Adrenal gland (tissue), 12 donors: ENCODE data around the gene SEZ6. TPM values are rescaled to one million over a fixed set of nuclear protein-coding genes. Genes with fewer than 3 reads are reported as not detected.

ENCODE experiments used
- DNase-seq, 7 donors: peaks; one replicate each; pipeline ENCODE4 v3.0.0-alpha.2; 2019 to 2020
- H3K27ac ChIP-seq, 5 donors: fragments of 200-600 bp; sonication (generic) in 4 of 5; 1 replicate in 3 of 5; 2 replicates in 2 of 5; pipeline versions ENCODE4 v1.5.1 to v1.8.0; 2016 to 2020; ENCODE audit warnings: mild to moderate bottlenecking in 1 of 5
- H3K27me3 ChIP-seq: fragments of 200-600 bp; 2 replicates; pipeline ENCODE4 v1.8.0; 2021
- H3K36me3 ChIP-seq, 2 donors: fragments of 200-600 bp; replicated peaks in 1 of 2; 1 replicate in 1 of 2; 2 replicates in 1 of 2; pipeline versions ENCODE4 v1.5.1 to v1.8.0; 2018 to 2022
- H3K4me1 ChIP-seq, 2 donors: fragments of 200-600 bp; replicated peaks in 1 of 2; 1 replicate in 1 of 2; 2 replicates in 1 of 2; pipeline versions ENCODE4 v1.5.1 to v1.8.0; 2018 to 2021
- H3K4me3 ChIP-seq, 4 donors: fragments of 200-600 bp; sonication (generic) in 3 of 4; one replicate each; pipeline ENCODE4 v1.5.1; 2016 to 2018
- H3K9me3 ChIP-seq, 3 donors: fragments of 200-600 bp; sonication (generic) in 1 of 3; replicated peaks in 1 of 3; 1 replicate in 2 of 3; 2 replicates in 1 of 3; pipeline versions ENCODE4 v1.5.1 to v1.8.0; 2016 to 2021
- CTCF ChIP-seq, 6 experiments: fragments of 450-650 bp in 4 of 6; fragments of 200-600 bp in 2 of 6; sonication (generic) in 1 of 6; IDR thresholded peaks; 1 replicate in 5 of 6; 2 replicates in 1 of 6; pipeline versions ENCODE4 v1.5.1 to v1.8.0; 2016 to 2021; ENCODE audit warnings: antibody characterized with exemption in 6 of 6, mild to moderate bottlenecking in 2 of 6, moderate library complexity in 1 of 6
- POLR2A ChIP-seq, 2 donors: fragments of 450-650 bp; IDR thresholded peaks; one replicate each; pipeline ENCODE4 v1.6.1; 2017; ENCODE audit warnings: antibody characterized with exemption in 2 of 2, mild to moderate bottlenecking in 2 of 2, moderate library complexity in 1 of 2
- WGBS, 4 donors: extraction: QIAGEN DNeasy Blood & Tissue Kit in 2 of 4; methylation state at CpG; one replicate each; pipeline versions ENCODE4 v1.1.5 to v1.1.7; 2013 to 2017; 5-methylcytosine and 5-hydroxymethylcytosine counted together
- intact Hi-C, 2 donors: fragments of 100-400 bp; cut with DNase I; formaldehyde crosslinking; loops; one replicate each; pipeline versions ENCODE4 v1.14.1 to v1.15.0; 2022 to 2023
- polyA plus RNA-seq, 3 donors: library from polyadenylated mRNA; stranded (reverse); fragments of 200-250 nt in 2 of 3; fragments of 350-450 nt in 1 of 3; fragmentation: Illumina TruSeq in 1 of 3; extraction: RNeasy Lipid Tissue Mini Kit (QIAGEN cat#74804) in 1 of 3; gene quantifications; one replicate each; pipeline ENCODE4 v1.2.3, GENCODE V29; 2013 to 2014
- total RNA-seq, 9 donors: library from RNA; depleted of rRNA in 4 of 9; stranded (reverse); fragments of >200 nt in 4 of 9; fragments of 120-200 nt in 1 of 9; fragmentation: NEBNext Ultra II Directional in 1 of 9; extraction: Animal tissue kit (Norgen Biotek cat#: 25700) in 1 of 9; gene quantifications; one replicate each; pipeline versions ENCODE4 v1.1.0 to v1.2.4, GENCODE V29; 2013 to 2023
- donor health status: healthy with polysubstance abuse.
- donor health status: Bipolar disorder and iron deficiency.
- donor health status: DM: yes; HTN: yes; CAD: no.
- donor health status: DM: no; HTN: no; CAD: no.
- donor health status: DM: no; HTN: no; CAD: no.
- donor health status: DM: yes; HTN: yes; CAD: no.

Gene SEZ6
- total and polyA plus RNA-seq, 12 donors = 0.11 to 1.0 (median 0.33) TPM; not detected in 6

- Histone ChIP-seq H3K27ac (no peak overlapping the region), H3K4me3 (no peak overlapping the region), H3K36me3 (no peaks in the 10 kb centered on the region), H3K4me1 (peaks cover 3 to 4% of the 10 kb centered on the region in 2 donors), H3K27me3 (peaks cover 25% of the 10 kb centered on the region), H3K9me3 (no peaks in the 10 kb centered on the region)
- intact Hi-C loops = no loop called here
- WGBS, 4 donors = 28 to 36% (median 32%) methylated on average over 2 of the region's 2 CpGs
- TF ChIP-seq CTCF (IDR thresholded peaks at IDR 0.05) = no peak
- no peak for TF ChIP-seq POLR2A (IDR thresholded peaks at IDR 0.05)
- no peak for DNase-seq
Observed at GRCh38 chr17:29007456-29007855, 1.6 kb upstream of the SEZ6 start.

GRCh38 chr17:29004081-29004692, 1.6 kb downstream of the SEZ6 start:
- peaks cover 25% of the 10 kb centered on the region for H3K27me3 ChIP-seq
- peak in 6 of 7 donors; percentile 44 to 77 (median 61) for DNase-seq
- 27 to 36% (median 31%) methylated on average over 8 to 20 of the region's 20 CpGs for WGBS, 4 donors
- no peaks in the 10 kb centered on the region for H3K36me3 ChIP-seq
- no peak overlapping the region for H3K4me3 ChIP-seq
- H3K9me3 ChIP-seq = no peaks in the 10 kb centered on the region
- TF ChIP-seq CTCF (IDR thresholded peaks at IDR 0.05) (no peak), POLR2A (IDR thresholded peaks at IDR 0.05) (no peak)
- H3K4me1 ChIP-seq = peaks cover 3 to 4% of the 10 kb centered on the region in 2 donors
- H3K27ac ChIP-seq = no peak overlapping the region
- intact Hi-C loops = no loop called here

- no peaks in the 10 kb centered on the region for H3K9me3 ChIP-seq
Observed at GRCh38 chr17:29003289-29003688, 2.5 kb downstream of the SEZ6 start.

GRCh38 chr17:29002811-29003210, 3.0 kb downstream of the SEZ6 start:
- WGBS, 4 donors = 48 to 62% (median 57%) methylated on average over 3 to 4 of the region's 4 CpGs
- Histone ChIP-seq H3K27ac (no peak overlapping the region), H3K4me1 (peaks cover 3 to 4% of the 10 kb centered on the region in 2 donors), H3K9me3 (no peaks in the 10 kb centered on the region), H3K36me3 (no peaks in the 10 kb centered on the region), H3K27me3 (peaks cover 25% of the 10 kb centered on the region), H3K4me3 (no peak overlapping the region)
- intact Hi-C loops = no loop called here
- no peak for TF ChIP-seq POLR2A (IDR thresholded peaks at IDR 0.05)
- no peak for TF ChIP-seq CTCF (IDR thresholded peaks at IDR 0.05)
- DNase-seq = no peak

More at GRCh38 chr17:29003289-29003688, 2.5 kb downstream of the SEZ6 start:
- peaks cover 25% of the 10 kb centered on the region for H3K27me3 ChIP-seq
- intact Hi-C loops = no loop called here
- no peak for DNase-seq
- H3K36me3 ChIP-seq = no peaks in the 10 kb centered on the region
- no peak overlapping the region for H3K4me3 ChIP-seq
- no peak for TF ChIP-seq CTCF (IDR thresholded peaks at IDR 0.05)
- no peak for TF ChIP-seq POLR2A (IDR thresholded peaks at IDR 0.05)
- no peak overlapping the region for H3K27ac ChIP-seq
- WGBS, 4 donors = 60 to 65% (median 63%) methylated on average over 5 to 12 of the region's 12 CpGs
- peaks cover 3 to 4% of the 10 kb centered on the region in 2 donors for H3K4me1 ChIP-seq
